ENCODE measurements around the gene GPR132.

GPR132 gene

GRCh38 chr14:105070760-105071137 is 5.5 kb upstream of the GPR132 start:
- H3K4me2 ChIP-seq (ENCODE audit: low read depth, low read length, poor library complexity, severe bottlenecking), result no peak overlapping the region
- no peaks in the 10 kb centered on the region for H3K36me3 ChIP-seq (ENCODE audit: insufficient read depth, low read length)
- no peak overlapping the region for H2AFZ ChIP-seq (ENCODE audit: low read length)
- no peak for TF ChIP-seq CTCF (conservative IDR thresholded peaks at IDR 0.05; ENCODE audit: low read length)
- no peak for TF ChIP-seq EZH2phosphoT487 (IDR thresholded peaks at IDR 0.05; ENCODE audit: borderline replicate concordance)
- no peaks in the 10 kb centered on the region for H3F3A ChIP-seq (ENCODE audit: low read depth)
- H4K20me1 ChIP-seq (ENCODE audit: insufficient read depth, low read length, poor library complexity, severe bottlenecking), result no peaks in the 10 kb centered on the region
- H3K4me1 ChIP-seq (ENCODE audit: insufficient read depth, low read length, poor library complexity, severe bottlenecking), result peaks cover 22% of the 10 kb centered on the region
- H3K79me2 ChIP-seq (ENCODE audit: insufficient read depth, low read length), result no peaks in the 10 kb centered on the region
- no peaks in the 10 kb centered on the region for H3K27me3 ChIP-seq (ENCODE audit: insufficient read depth, low read length, poor library complexity, severe bottlenecking)
- no peak overlapping the region for H3K4me3 ChIP-seq (ENCODE audit: low read length, poor library complexity, severe bottlenecking)
- no peaks in the 10 kb centered on the region for H3K9me3 ChIP-seq (ENCODE audit: insufficient read depth, low read depth, low read length)
- H3K9ac ChIP-seq (ENCODE audit: low read depth, low read length, poor library complexity, severe bottlenecking), result no peak overlapping the region
- no peaks in the 10 kb centered on the region for H3K9me2 ChIP-seq (replicated peaks; ENCODE audit: low read depth, low read length)

- Histone ChIP-seq H3K79me2 (ENCODE audit: insufficient read depth, low read length) (no peaks in the 10 kb centered on the region), H3K9ac (ENCODE audit: low read depth, low read length, poor library complexity, severe bottlenecking) (no peak overlapping the region), H3K9me3 (ENCODE audit: insufficient read depth, low read depth, low read length) (no peaks in the 10 kb centered on the region), H2AFZ (ENCODE audit: low read length) (no peak overlapping the region), H3F3A (ENCODE audit: low read depth) (no peaks in the 10 kb centered on the region), H4K20me1 (ENCODE audit: insufficient read depth, low read length, poor library complexity, severe bottlenecking) (no peaks in the 10 kb centered on the region), H3K4me3 (ENCODE audit: low read length, poor library complexity, severe bottlenecking) (no peak overlapping the region), H3K27me3 (ENCODE audit: insufficient read depth, low read length, poor library complexity, severe bottlenecking) (no peaks in the 10 kb centered on the region), H3K9me2 (replicated peaks; ENCODE audit: low read depth, low read length) (no peaks in the 10 kb centered on the region), H3K36me3 (ENCODE audit: insufficient read depth, low read length) (no peaks in the 10 kb centered on the region), H3K4me1 (ENCODE audit: insufficient read depth, low read length, poor library complexity, severe bottlenecking) (peaks cover 28% of the 10 kb centered on the region), H3K4me2 (ENCODE audit: low read depth, low read length, poor library complexity, severe bottlenecking) (no peak overlapping the region)
- TF ChIP-seq EZH2phosphoT487 (IDR thresholded peaks at IDR 0.05; ENCODE audit: borderline replicate concordance), result no peak
- TF ChIP-seq CTCF (conservative IDR thresholded peaks at IDR 0.05; ENCODE audit: low read length), result no peak
Measured at GRCh38 chr14:105069871-105070759, 4.9 kb upstream of the GPR132 start.

- no peaks in the 10 kb centered on the region for H3K36me3 ChIP-seq (ENCODE audit: insufficient read depth, low read length)
- no peak overlapping the region for H3K4me2 ChIP-seq (ENCODE audit: low read depth, low read length, poor library complexity, severe bottlenecking)
- no peak overlapping the region for H3K4me3 ChIP-seq (ENCODE audit: low read length, poor library complexity, severe bottlenecking)
- no peaks in the 10 kb centered on the region for H3K27me3 ChIP-seq (ENCODE audit: insufficient read depth, low read length, poor library complexity, severe bottlenecking)
- H4K20me1 ChIP-seq (ENCODE audit: insufficient read depth, low read length, poor library complexity, severe bottlenecking), result no peaks in the 10 kb centered on the region
- H3K9me3 ChIP-seq (ENCODE audit: insufficient read depth, low read depth, low read length), result no peaks in the 10 kb centered on the region
- 0 out of 2 replicates have a peak, but pooled peaks cover 4% of the 10 kb centered on the region for H3K79me2 ChIP-seq (ENCODE audit: insufficient read depth, low read length)
- no peaks in the 10 kb centered on the region for H3K9me2 ChIP-seq (replicated peaks; ENCODE audit: low read depth, low read length)
- H3K4me1 ChIP-seq (ENCODE audit: insufficient read depth, low read length, poor library complexity, severe bottlenecking), result peaks cover 34% of the 10 kb centered on the region
- H2AFZ ChIP-seq (ENCODE audit: low read length), result no peak overlapping the region
- H3F3A ChIP-seq (ENCODE audit: low read depth), result no peaks in the 10 kb centered on the region
- TF ChIP-seq EZH2phosphoT487 (IDR thresholded peaks at IDR 0.05; ENCODE audit: borderline replicate concordance) (no peak), CTCF (conservative IDR thresholded peaks at IDR 0.05; ENCODE audit: low read length) (no peak)
- H3K9ac ChIP-seq (ENCODE audit: low read depth, low read length, poor library complexity, severe bottlenecking), result no peak overlapping the region
Measured at GRCh38 chr14:105069522-105069870, 4.3 kb upstream of the GPR132 start.
